Naive thymus-derived CD4-positive, alpha-beta T cell (primary cell): ENCODE results near the gene PI4KA. TPM values are rescaled to one million over a fixed set of nuclear protein-coding genes. Genes with fewer than 3 reads are reported as not detected.
"Not testable (repeated sequence)": the region's sequence is repeated elsewhere in the genome, so short reads cannot be mapped to it uniquely, and the experiment has no call there.

Experiments used
- ATAC-seq: fragments of 150-1000 bp; cut with Tn5 transposase; 2 replicates; pipeline ENCODE4 v1.10.0; 2021; ENCODE audit warnings: mild to moderate bottlenecking, moderate library complexity
- CTCF ChIA-PET: fragments of 350-600 bp; sonication (Branson Sonifier 250); formaldehyde crosslinking; loops from one replicate; lab custom pipeline; 2021; ENCODE audit warnings: antibody characterized with exemption; lab: Charles Lee
- POLR2A ChIA-PET: fragments of 350-600 bp; sonication (Branson Sonifier 250); formaldehyde crosslinking; loops from one replicate; lab custom pipeline; 2021; ENCODE audit warnings: antibody characterized with exemption, inconsistent platforms; lab: Charles Lee
- DNase-seq, 9 donors: peaks; one replicate each; pipeline versions ENCODE4 v3.0.0 to v3.0.0-alpha.2; 2020 to 2022; ENCODE audit warnings: mixed read lengths in 1 of 9
- H3K27ac ChIP-seq: one replicate; pipeline ENCODE4 v1.7.0; 2013; ENCODE audit warnings: mild to moderate bottlenecking, low read depth, low read length, moderate library complexity
- H3K27me3 ChIP-seq, 2 donors: one replicate each; pipeline ENCODE4 v1.7.0; 2013; ENCODE audit warnings: low read length in 2 of 2, mild to moderate bottlenecking in 2 of 2, moderate library complexity in 2 of 2; ENCODE audit not compliant: control insufficient read depth in 2 of 2, insufficient read depth in 2 of 2
- H3K36me3 ChIP-seq, 3 experiments: 1 replicate in 2 of 3; 2 replicates in 1 of 3; pipeline ENCODE4 v1.7.0; 2013; ENCODE audit warnings: low read length in 3 of 3, mild to moderate bottlenecking in 3 of 3, moderate library complexity in 1 of 3; ENCODE audit not compliant: insufficient read depth in 3 of 3, control insufficient read depth in 2 of 3
- H3K4me1 ChIP-seq, 2 donors: one replicate each; pipeline ENCODE4 v1.7.0; 2013; ENCODE audit warnings: low read length in 2 of 2, mild to moderate bottlenecking in 2 of 2, moderate library complexity in 1 of 2; ENCODE audit not compliant: control insufficient read depth in 2 of 2, insufficient read depth in 2 of 2
- H3K4me3 ChIP-seq: 2 replicates; pipeline ENCODE4 v1.7.0; 2013; ENCODE audit warnings: mild to moderate bottlenecking, low read length
- H3K9me3 ChIP-seq, 3 experiments: 1 replicate in 2 of 3; 2 replicates in 1 of 3; pipeline ENCODE4 v1.7.0; 2013; ENCODE audit warnings: low read length in 3 of 3; ENCODE audit not compliant: control insufficient read depth in 2 of 3
- H3K27ac Mint-ChIP-seq, 9 donors: one replicate each; pipeline ENCODE4 v1.8.0; 2020 to 2022; ENCODE audit warnings: mixed read lengths in 9 of 9, mild to moderate bottlenecking in 8 of 9, moderate library complexity in 5 of 9, inconsistent platforms in 2 of 9
- H3K27me3 Mint-ChIP-seq, 5 donors: one replicate each; pipeline ENCODE4 v1.8.0; 2021 to 2022; ENCODE audit warnings: mixed read lengths in 5 of 5, mild to moderate bottlenecking in 1 of 5
- H3K36me3 Mint-ChIP-seq, 5 donors: one replicate each; pipeline ENCODE4 v1.8.0; 2020 to 2022; ENCODE audit warnings: mixed read lengths in 5 of 5, mild to moderate bottlenecking in 3 of 5, inconsistent platforms in 1 of 5
- H3K4me1 Mint-ChIP-seq, 7 donors: one replicate each; pipeline ENCODE4 v1.8.0; 2020 to 2022; ENCODE audit warnings: mixed read lengths in 7 of 7, mild to moderate bottlenecking in 3 of 7, inconsistent platforms in 1 of 7
- H3K4me3 Mint-ChIP-seq, 10 donors: one replicate each; pipeline ENCODE4 v1.8.0; 2020 to 2022; ENCODE audit warnings: mild to moderate bottlenecking in 10 of 10, mixed read lengths in 10 of 10, moderate library complexity in 6 of 10, inconsistent platforms in 2 of 10
- H3K9me3 Mint-ChIP-seq, 11 donors: one replicate each; pipeline ENCODE4 v1.8.0; 2020 to 2022; ENCODE audit warnings: mixed read lengths in 11 of 11, mild to moderate bottlenecking in 4 of 11, inconsistent platforms in 1 of 11, moderate library complexity in 1 of 11
- intact Hi-C, 2 donors: fragments of 100-400 bp; cut with micrococcal nuclease; formaldehyde crosslinking; loops; one replicate each; pipeline ENCODE4 v1.15.1; 2023
- polyA plus RNA-seq, 2 donors: library from polyadenylated mRNA; unstranded; fragments of 300-500 nt; fragmentation: Illumina TruSeq; gene quantifications; one replicate each; pipeline ENCODE4 v1.2.3, GENCODE V29; 2021
- total RNA-seq, 6 experiments: library from RNA in 5 of 6; stranded (reverse) in 5 of 6; gene quantifications; 1 replicate in 5 of 6; 2 replicates in 1 of 6; pipeline ENCODE4 v1.2.3 and lab custom pipeline; 2021 to 2026

PI4KA gene
- total and polyA plus RNA-seq, 7 experiments from 2014 or later, result 40.1 to 181 (median 156) TPM

DNA sequence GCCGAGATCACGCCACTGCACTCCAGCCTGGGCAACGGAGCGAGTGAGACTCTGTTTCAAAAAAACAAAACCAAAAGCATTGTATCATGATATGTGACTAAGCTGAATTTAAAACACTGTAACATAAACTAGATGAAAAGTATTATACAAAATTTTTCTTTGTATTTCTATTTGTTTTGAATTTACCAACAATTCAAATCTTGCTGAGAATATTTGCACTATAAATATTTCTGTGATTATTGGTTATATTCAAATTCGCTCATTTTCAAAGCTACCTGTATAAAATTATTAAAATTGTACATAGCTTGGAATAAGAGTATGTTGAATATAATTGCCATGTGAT lies 186.6 kb downstream of the PI4KA start:
- no peaks in the 10 kb centered on the region for H3K9me3 ChIP-seq
- ATAC-seq (no peak), DNase-seq (no peak)
- CTCF ChIA-PET, result no interaction called here
- H3K4me1 ChIP-seq, result no peaks in the 10 kb centered on the region
- peaks cover 0 to 1% (median 0%) of the 10 kb centered on the region in 11 donors for H3K9me3 Mint-ChIP-seq
- H3K27me3 Mint-ChIP-seq, result peaks cover 2 to 48% (median 36%) of the 10 kb centered on the region in 5 donors
- H3K27ac Mint-ChIP-seq, result no peak overlapping the region
- peaks cover 0 to 4% of the 10 kb centered on the region in 2 donors for H3K27me3 ChIP-seq
- no peaks in the 10 kb centered on the region for H3K36me3 Mint-ChIP-seq
- peaks cover 0 to 1% (median 0%) of the 10 kb centered on the region in 7 donors for H3K4me1 Mint-ChIP-seq
- H3K4me3 Mint-ChIP-seq, result no peak overlapping the region
- no peak overlapping the region for H3K27ac ChIP-seq
- no peaks in the 10 kb centered on the region for H3K36me3 ChIP-seq
- POLR2A ChIA-PET, result interaction anchor here (0.9 kb wide), 1 partner anchor 177 kb away, joined by 3 read pairs; no protein-coding TSS in a partner anchor
- no peak overlapping the region for H3K4me3 ChIP-seq
- intact Hi-C loops, result no loop called here

DNA sequence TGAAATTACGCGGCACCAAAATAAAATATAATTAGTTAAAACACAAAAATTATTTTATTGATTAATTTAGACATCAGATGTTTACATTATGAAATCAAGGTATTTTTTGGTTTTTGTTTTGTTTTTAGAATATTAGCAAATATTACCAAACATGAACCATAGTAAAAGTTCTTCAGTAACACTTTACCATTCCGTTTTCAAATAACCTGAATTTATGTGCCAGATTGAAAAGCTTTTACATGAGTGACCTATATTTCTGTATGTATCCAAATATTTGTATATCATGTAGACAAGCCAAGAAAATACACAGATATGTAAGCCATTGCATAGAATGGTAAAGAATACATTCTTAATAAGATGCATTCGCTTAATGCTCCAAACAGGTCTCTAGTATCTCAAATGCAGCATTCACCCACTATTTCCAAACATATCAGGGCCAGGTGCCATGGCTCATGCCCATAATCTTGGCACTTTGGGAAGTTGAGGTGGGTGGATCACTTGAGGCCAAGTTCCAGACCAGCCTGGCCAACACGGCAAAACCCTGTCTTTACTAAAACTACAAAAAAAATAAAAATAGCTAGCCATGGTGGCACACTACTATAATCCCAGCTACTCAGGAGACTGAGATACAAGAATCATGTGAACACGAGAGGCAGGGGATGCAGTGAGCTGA lies 187.1 kb downstream of the PI4KA start:
- ChIA-PET CTCF (no interaction called here), POLR2A (interaction anchor here (0.7 to 0.9 kb wide), 2 partner anchors 9 to 177 kb away, joined by 3 read pairs; no protein-coding TSS in a partner anchor)
- no peaks in the 10 kb centered on the region for H3K36me3 ChIP-seq
- H3K27me3 Mint-ChIP-seq, result peaks cover 0 to 45% (median 31%) of the 10 kb centered on the region in 5 donors
- H3K4me1 ChIP-seq, result no peaks in the 10 kb centered on the region
- no peaks in the 10 kb centered on the region for H3K36me3 Mint-ChIP-seq
- peaks cover 0 to 1% (median 0%) of the 10 kb centered on the region in 7 donors for H3K4me1 Mint-ChIP-seq
- DNase-seq, result no peak
- peaks cover 0 to 1% (median 0%) of the 10 kb centered on the region in 11 donors for H3K9me3 Mint-ChIP-seq
- H3K9me3 ChIP-seq, result no peaks in the 10 kb centered on the region
- no peak overlapping the region for H3K27ac ChIP-seq
- intact Hi-C loops, result no loop called here
- H3K27me3 ChIP-seq, result peaks cover 0 to 4% of the 10 kb centered on the region in 2 donors
- H3K27ac Mint-ChIP-seq, result no peak overlapping the region
- ATAC-seq, result no peak
- peak overlapping the region in 4 of 10 donors; percentile 7 to 46 (median 41) for H3K4me3 Mint-ChIP-seq
- no peak overlapping the region for H3K4me3 ChIP-seq

DNA sequence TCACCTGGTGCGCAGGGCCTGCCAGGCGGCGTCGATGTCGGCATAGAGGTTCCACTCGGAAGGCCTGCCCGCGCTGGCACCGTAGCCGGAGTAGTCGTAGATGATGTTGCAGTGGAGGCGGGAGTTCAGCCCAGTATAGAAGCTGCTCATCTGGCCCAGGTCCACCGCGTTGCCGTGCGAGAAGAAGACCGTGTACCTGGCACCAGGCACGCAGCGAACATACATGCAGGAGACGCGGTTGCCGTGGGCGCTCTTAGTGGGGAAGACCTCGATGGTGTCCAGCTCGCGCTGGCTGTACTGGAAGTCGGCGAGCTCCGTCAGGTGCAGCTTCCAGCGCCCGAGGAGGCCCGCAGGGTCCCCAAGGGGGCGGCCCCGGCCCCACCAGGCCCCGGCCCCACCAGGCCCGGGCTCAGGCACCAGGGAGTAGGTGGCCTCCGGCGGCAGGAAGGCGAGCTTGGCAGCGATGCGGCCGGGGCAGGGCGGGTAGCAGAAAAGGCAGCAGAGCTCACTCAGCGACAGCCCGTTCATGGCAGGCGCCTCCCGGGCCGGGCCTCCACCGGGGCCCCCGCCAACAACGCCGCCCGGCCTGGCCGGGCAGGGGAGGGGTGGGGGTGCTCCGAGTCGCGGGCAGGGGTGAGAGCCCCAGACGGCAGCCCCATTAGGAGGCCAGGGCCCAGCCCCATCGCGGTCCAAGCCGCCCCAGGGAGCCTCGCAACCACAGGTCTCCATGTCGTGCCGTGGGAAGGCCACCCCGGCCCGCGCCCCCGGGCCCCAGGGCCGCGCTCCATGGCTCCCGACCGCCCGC lies 188.0 kb downstream of the PI4KA start:
- ChIA-PET CTCF (interaction anchor here (0.6 kb wide), 1 partner anchor 113 kb away, joined by 3 read pairs; no protein-coding TSS in a partner anchor), POLR2A (interaction anchor here (0.6 to 0.7 kb wide), 2 partner anchors 10 to 154 kb away, joined by 3 read pairs; no protein-coding TSS in a partner anchor)
- peak in 3 of 9 donors; percentile 5 to 15 (median 9) for DNase-seq
- H3K27me3 ChIP-seq, H3K4me1 Mint-ChIP-seq, H3K36me3 Mint-ChIP-seq, H3K9me3 ChIP-seq, H3K27ac ChIP-seq, H3K4me1 ChIP-seq, H3K27ac Mint-ChIP-seq, H3K9me3 Mint-ChIP-seq, intact Hi-C loops, H3K4me3 ChIP-seq, ATAC-seq, H3K36me3 ChIP-seq: not testable (repeated sequence)
- Mint-ChIP-seq H3K4me3 (peak overlapping the region in 5 of 10 donors; percentile 35 to 46 (median 45)), H3K27me3 (peaks cover 0 to 45% (median 22%) of the 10 kb centered on the region in 5 donors)

DNA sequence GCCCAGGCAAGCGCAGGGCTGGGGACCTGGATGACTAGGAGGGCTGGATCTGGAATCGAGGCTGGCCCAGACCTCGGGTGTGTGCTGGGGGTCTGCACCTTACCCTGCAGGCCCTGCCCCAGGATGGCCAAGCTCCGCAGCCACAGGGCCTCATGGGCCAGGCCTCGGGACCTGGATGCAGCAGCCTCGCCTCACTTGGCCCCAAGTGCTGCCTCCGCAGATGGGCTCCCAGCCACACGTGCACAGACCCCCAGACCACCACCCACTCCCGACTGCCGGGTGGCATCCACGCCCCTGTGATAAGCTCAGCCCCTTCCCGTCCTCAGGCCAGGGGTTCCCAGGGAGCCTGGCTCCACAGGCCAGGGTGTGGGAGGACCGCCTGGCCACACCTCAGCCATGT lies 188.7 kb downstream of the PI4KA start:
- H3K4me3 ChIP-seq, H3K4me1 Mint-ChIP-seq, H3K4me1 ChIP-seq, ATAC-seq, H3K36me3 Mint-ChIP-seq, POLR2A ChIA-PET, H3K36me3 ChIP-seq, H3K4me3 Mint-ChIP-seq, H3K9me3 ChIP-seq, H3K27ac Mint-ChIP-seq, intact Hi-C loops, H3K27me3 ChIP-seq, H3K27ac ChIP-seq, DNase-seq, H3K9me3 Mint-ChIP-seq, CTCF ChIA-PET: not testable (repeated sequence)
- peaks cover 0 to 37% (median 15%) of the 10 kb centered on the region in 5 donors for H3K27me3 Mint-ChIP-seq

DNA sequence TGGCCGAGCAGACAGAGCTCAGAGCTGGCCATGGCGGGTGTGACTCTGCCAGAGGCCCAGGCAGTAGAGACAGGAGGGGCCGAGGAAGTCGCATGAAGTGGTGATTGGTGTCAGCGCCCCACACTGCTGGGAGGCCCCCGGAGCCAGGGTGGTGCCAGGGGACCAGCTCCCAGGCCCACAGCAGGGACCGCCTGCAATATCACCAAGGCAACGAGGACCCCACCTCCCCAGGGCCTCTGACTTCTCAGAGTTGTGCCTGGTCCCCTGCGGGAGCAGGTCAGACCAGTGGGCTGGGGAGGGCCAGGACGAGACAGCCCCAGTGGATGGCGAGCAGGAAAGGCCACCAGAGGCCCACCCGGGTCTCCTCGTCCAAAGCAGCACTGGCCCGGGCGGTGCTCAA lies 189.1 kb downstream of the PI4KA start:
- H3K9me3 Mint-ChIP-seq, POLR2A ChIA-PET, H3K27ac Mint-ChIP-seq, H3K36me3 ChIP-seq, CTCF ChIA-PET, H3K4me3 ChIP-seq, H3K4me1 Mint-ChIP-seq, H3K27ac ChIP-seq, ATAC-seq, H3K36me3 Mint-ChIP-seq, H3K4me1 ChIP-seq, H3K27me3 ChIP-seq, H3K4me3 Mint-ChIP-seq, DNase-seq, H3K9me3 ChIP-seq, intact Hi-C loops: not testable (repeated sequence)
- peaks cover 0 to 38% (median 18%) of the 10 kb centered on the region in 5 donors for H3K27me3 Mint-ChIP-seq

DNA sequence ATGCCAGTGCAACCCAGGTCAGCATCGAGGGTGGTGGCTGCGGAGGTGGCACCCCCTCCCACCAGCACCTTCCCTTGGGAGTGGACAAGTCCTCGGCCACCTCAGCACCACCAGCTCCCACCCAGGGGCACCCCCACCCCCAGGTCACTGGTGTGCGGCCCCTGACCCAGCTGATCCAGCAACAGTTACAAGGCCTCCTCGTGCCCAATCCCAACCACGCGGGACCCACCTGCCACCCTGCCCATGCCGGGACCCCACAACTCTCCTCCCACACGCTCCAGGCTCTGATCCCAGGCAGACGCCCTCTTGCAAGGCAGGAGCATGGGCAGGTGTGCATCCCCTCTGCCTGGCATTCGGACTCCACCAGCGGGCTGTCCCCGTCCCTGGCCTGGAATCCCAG lies 189.8 kb downstream of the PI4KA start:
- intact Hi-C loops, H3K4me3 Mint-ChIP-seq, H3K4me1 ChIP-seq, DNase-seq, H3K36me3 Mint-ChIP-seq, H3K4me3 ChIP-seq, POLR2A ChIA-PET, H3K4me1 Mint-ChIP-seq, H3K27me3 ChIP-seq, H3K9me3 Mint-ChIP-seq, H3K27ac ChIP-seq, ATAC-seq, CTCF ChIA-PET, H3K9me3 ChIP-seq, H3K36me3 ChIP-seq: not testable (repeated sequence)
- H3K27ac Mint-ChIP-seq, result peak overlapping the region in 1 of 9 donors; percentile 46
- H3K27me3 Mint-ChIP-seq, result peaks cover 0 to 32% (median 11%) of the 10 kb centered on the region in 5 donors
